Testis (tissue), 3 donors: ENCODE data around the gene BSDC1. TPM values are rescaled to one million over a fixed set of nuclear protein-coding genes. Genes with fewer than 3 reads are reported as not detected.

Source experiments
- DNase-seq: peaks from one replicate; pipeline ENCODE4 v3.0.0-alpha.2; 2019
- H3K27ac ChIP-seq, 2 donors: fragments of 200-600 bp; sonication (generic); one replicate each; pipeline ENCODE4 v1.5.1; 2019
- H3K27me3 ChIP-seq: fragments of 200-600 bp; sonication (generic); one replicate; pipeline ENCODE4 v1.5.1; 2019
- H3K36me3 ChIP-seq: fragments of 200-600 bp; sonication (generic); one replicate; pipeline ENCODE4 v1.5.1; 2017; ENCODE audit warnings: low read depth; ENCODE audit errors: missing control alignments
- H3K4me1 ChIP-seq: fragments of 200-600 bp; sonication (generic); one replicate; pipeline ENCODE4 v1.5.1; 2019
- H3K4me3 ChIP-seq, 2 donors: fragments of 200-600 bp; sonication (generic); one replicate each; pipeline ENCODE4 v1.5.1; 2017 to 2019
- H3K9me3 ChIP-seq: fragments of 200-600 bp; sonication (generic); one replicate; pipeline ENCODE4 v1.5.1; 2017
- CTCF ChIP-seq, 3 experiments: fragments of 450-650 bp in 2 of 3; fragments of 200-600 bp in 1 of 3; sonication (generic) in 1 of 3; IDR thresholded peaks; one replicate each; pipeline ENCODE4 v1.5.1; 2016 to 2019; ENCODE audit warnings: antibody characterized with exemption in 3 of 3, mild to moderate bottlenecking in 2 of 3, moderate library complexity in 1 of 3
- POLR2A ChIP-seq: fragments of 450-650 bp; IDR thresholded peaks from one replicate; pipeline ENCODE4 v1.6.1; 2017; ENCODE audit warnings: antibody characterized with exemption, mild to moderate bottlenecking, moderate library complexity
- whole genome bisulfite sequencing, 2 donors: methylation state at CpG; one replicate each; pipeline ENCODE4 v1.1.5; 2018; 5-methylcytosine and 5-hydroxymethylcytosine counted together
- intact Hi-C: fragments of 100-400 bp; cut with DNase I; formaldehyde crosslinking; loops from one replicate; pipeline ENCODE4 v1.15.1; 2023; ENCODE audit warnings: low total_unique reads
- polyA plus RNA-seq: library from polyadenylated mRNA; stranded (reverse); fragments of 350-450 nt; fragmentation: Illumina TruSeq; extraction: RNeasy Lipid Tissue Mini Kit (QIAGEN cat#74804); gene quantifications from one replicate; pipeline ENCODE4 v1.2.3, GENCODE V29; 2014; ENCODE audit warnings: low read depth, low replicate concordance; ENCODE audit not compliant: insufficient read depth
- total RNA-seq, 2 donors: library from RNA; depleted of rRNA; stranded (reverse); fragments of >200 nt; gene quantifications; one replicate each; pipeline ENCODE4 v1.2.3, GENCODE V29; 2016

The BSDC1 gene
- total and polyA plus RNA-seq, 3 donors from 2014 or later: 130 to 234 (median 160) TPM

- intact Hi-C loops: no loop called here
- peak within 1 kb of the TSS; percentile 37 to 55 for H3K4me3 ChIP-seq
- peak within 1 kb of the TSS; percentile 84 to 94 for H3K27ac ChIP-seq
- peaks cover 29% of the 10 kb centered on the region for H3K4me1 ChIP-seq
- 36 to 46% methylated on average over 11 to 17 of the region's 17 CpGs for WGBS, 2 donors
- H3K36me3 ChIP-seq: no peaks in the 10 kb centered on the region
- no peaks in the 10 kb centered on the region for H3K9me3 ChIP-seq
- peak; percentile 72 for DNase-seq
- TF ChIP-seq CTCF (IDR thresholded peaks at IDR 0.05): no peak
- H3K27me3 ChIP-seq: no peaks in the 10 kb centered on the region
Observed at GRCh38 chr1:32362474-32363313, 31.5 kb downstream of the BSDC1 start, which contains the start of the genes FAM229A and TSSK3. Gene FAM229A (minus strand): TSS chr1:32362485. CDS start chr1:32362091, 394 bp downstream. Gene TSSK3 (plus strand): TSS chr1:32362539. CDS start chr1:32362702, 163 bp downstream.

- Histone ChIP-seq H3K27ac (peak overlapping the region; percentile 84 to 94), H3K4me1 (peaks cover 29% of the 10 kb centered on the region), H3K36me3 (no peaks in the 10 kb centered on the region), H3K27me3 (no peaks in the 10 kb centered on the region), H3K4me3 (peak overlapping the region; percentile 37 to 55), H3K9me3 (no peaks in the 10 kb centered on the region)
- intact Hi-C loops: no loop called here
- TF ChIP-seq CTCF (IDR thresholded peaks at IDR 0.05) (peak; percentile 33 to 51 (median 37)), POLR2A (no peak)
- peak; percentile 74 for DNase-seq
- 3 to 4% methylated on average over 12 to 59 of the region's 91 CpGs for WGBS, 2 donors
Observed at GRCh38 chr1:32361674-32362473, 32.4 kb downstream of the BSDC1 start.

- intact Hi-C loops: no loop called here
- 19 to 38% methylated on average over 10 to 35 of the region's 35 CpGs for WGBS, 2 donors
- Histone ChIP-seq H3K27ac (peak overlapping the region; percentile 84 to 94), H3K9me3 (no peaks in the 10 kb centered on the region), H3K4me3 (peak overlapping the region; percentile 37 to 55), H3K27me3 (no peaks in the 10 kb centered on the region), H3K36me3 (no peaks in the 10 kb centered on the region), H3K4me1 (peaks cover 33% of the 10 kb centered on the region)
- TF ChIP-seq CTCF (IDR thresholded peaks at IDR 0.05) (no peak), POLR2A (no peak)
- peak; percentile 80 for DNase-seq
Observed at GRCh38 chr1:32361308-32361673, 33.0 kb downstream of the BSDC1 start.

GRCh38 chr1:32358435-32358834, 35.8 kb downstream of the BSDC1 start:
- Histone ChIP-seq H3K4me3 (no peak overlapping the region), H3K27ac (peak overlapping the region; percentile 34 to 98), H3K9me3 (no peaks in the 10 kb centered on the region), H3K27me3 (no peaks in the 10 kb centered on the region), H3K36me3 (no peaks in the 10 kb centered on the region), H3K4me1 (peaks cover 54% of the 10 kb centered on the region)
- intact Hi-C loops: no loop called here
- TF ChIP-seq POLR2A: no peak
- no peak for TF ChIP-seq CTCF (IDR thresholded peaks at IDR 0.05)
- DNase-seq: no peak
- WGBS, 2 donors: 56 to 73% methylated on average over 3 of the region's 3 CpGs
